ENCODE measurements around the gene CDX2. TPM values are rescaled to one million over a fixed set of nuclear protein-coding genes. Genes with fewer than 3 reads are reported as not detected.

Gene CDX2
- total and polyA plus RNA-seq, 2 experiments from 2014 or later, result not detected

DNA sequence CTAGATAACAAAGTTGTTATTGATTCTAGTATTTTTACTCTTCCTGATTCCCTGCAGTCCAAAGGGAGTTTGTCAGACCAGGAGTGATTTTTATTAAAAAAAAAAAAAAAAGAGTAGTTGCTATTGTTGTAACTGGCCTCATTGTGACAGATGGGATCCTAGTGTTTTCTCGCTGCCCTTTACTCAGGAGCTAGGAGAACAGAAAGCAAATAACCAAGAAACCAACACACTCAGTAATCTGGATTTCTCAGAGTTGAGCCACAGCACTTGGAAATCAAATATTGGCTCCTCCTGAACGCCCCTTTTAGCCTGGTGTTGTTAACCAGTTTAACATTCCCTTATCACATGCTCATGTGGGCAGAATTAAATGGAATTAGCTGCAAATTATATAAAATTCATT is 57.6 kb downstream of the CDX2 start:
- no peak overlapping the region for H3K4me3 ChIP-seq
- Mint-ChIP-seq H3K9me3 (peaks cover 1% of the 10 kb centered on the region; the same call in 2 of the 3 replicates), H3K27me3 (ENCODE audit: insufficient read depth, low read depth, poor library complexity) (peaks cover 28% of the 10 kb centered on the region), H3K27ac (no peak overlapping the region), H3K36me3 (ENCODE audit: low read depth) (no peaks in the 10 kb centered on the region), H3K4me3 (no peak overlapping the region), H3K4me1 (peaks cover 9% of the 10 kb centered on the region)
- no peak for TF ChIP-seq ZNF331 (CRISPR knock-in tag; IDR thresholded peaks at IDR 0.05; ENCODE audit: low read depth)
- no peak for TF ChIP-seq EZH2 (IDR thresholded peaks at IDR 0.05; ENCODE audit: low read depth, unreplicated experiment)
- no peak for TF ChIP-seq JUNB (IDR thresholded peaks at IDR 0.05; ENCODE audit: unreplicated experiment)
- no peak for TF ChIP-seq REST (IDR thresholded peaks at IDR 0.05; ENCODE audit: unreplicated experiment)
- no peak for TF ChIP-seq CTCF (conservative IDR thresholded peaks at IDR 0.05; ENCODE audit: low read depth in 2 of 2)
- TF ChIP-seq STAT1 (IDR thresholded peaks at IDR 0.05; ENCODE audit: unreplicated experiment), result no peak
- TF ChIP-seq CREB1 (CRISPR knock-in tag; IDR thresholded peaks at IDR 0.05; ENCODE audit: low read depth), result no peak
- TF ChIP-seq ZNF114 (CRISPR knock-in tag; IDR thresholded peaks at IDR 0.05), result no peak
- no peak for TF ChIP-seq ETS1 (IDR thresholded peaks at IDR 0.05)
- no peak for TF ChIP-seq EZH2phosphoT487 (IDR thresholded peaks at IDR 0.05; ENCODE audit: unreplicated experiment)
- TF ChIP-seq ZNF462 (CRISPR knock-in tag; IDR thresholded peaks at IDR 0.05), result no peak
- no peak for TF ChIP-seq NANOG (IDR thresholded peaks at IDR 0.05; ENCODE audit: borderline replicate concordance)
- TF ChIP-seq POLR2AphosphoS5 (IDR thresholded peaks at IDR 0.05; ENCODE audit: low read depth), result no peak
- no peak for ATAC-seq
- H4K20me1 ChIP-seq (replicated peaks; ENCODE audit: insufficient read depth), result no peaks in the 10 kb centered on the region; the same call in 1 of the 2 replicates
- no peaks in the 10 kb centered on the region for H3K79me2 ChIP-seq (replicated peaks; ENCODE audit: insufficient read depth)
- no peaks in the 10 kb centered on the region for H3K36me3 ChIP-seq (ENCODE audit: insufficient read depth)
- no peak overlapping the region for H3K4me2 ChIP-seq
- H3K27ac ChIP-seq (ENCODE audit: low read depth), result no peak overlapping the region
- H3K9me2 ChIP-seq (ENCODE audit: insufficient read depth), result no peaks in the 10 kb centered on the region
- peaks cover 78% of the 10 kb centered on the region for H3K27me3 ChIP-seq (ENCODE audit: insufficient read depth)
- peaks cover 9% of the 10 kb centered on the region for H3K4me1 ChIP-seq (ENCODE audit: insufficient read depth)
- no peak for DNase-seq (ENCODE audit: low spot score)
- no peaks in the 10 kb centered on the region for H3F3A ChIP-seq (replicated peaks; ENCODE audit: low read depth)
- H2AFZ ChIP-seq, result no peak overlapping the region
